Esophagus (tissue), 2 donors: ENCODE data around the gene BNIP5. TPM values are rescaled to one million over a fixed set of nuclear protein-coding genes. Genes with fewer than 3 reads are reported as not detected.

ENCODE experiments used
- H3K27ac ChIP-seq, 2 donors: one replicate each; pipeline ENCODE4 v1.5.1; 2013; ENCODE audit warnings: low read depth in 2 of 2, mild to moderate bottlenecking in 2 of 2, inconsistent platforms in 1 of 2, low read length in 1 of 2, moderate library complexity in 1 of 2
- H3K27me3 ChIP-seq, 2 donors: one replicate each; pipeline ENCODE4 v1.6.1; 2013; ENCODE audit warnings: low read length in 2 of 2, control low read depth in 1 of 2, mild to moderate bottlenecking in 1 of 2; ENCODE audit not compliant: insufficient read depth in 2 of 2, control insufficient read depth in 1 of 2
- H3K36me3 ChIP-seq, 2 donors: one replicate each; pipeline ENCODE4 v1.6.1; 2013; ENCODE audit warnings: low read length in 1 of 2; ENCODE audit not compliant: control insufficient read depth in 2 of 2, insufficient read depth in 2 of 2
- H3K4me1 ChIP-seq, 2 donors: one replicate each; pipeline ENCODE4 v1.6.1; 2013; ENCODE audit warnings: low read length in 1 of 2; ENCODE audit not compliant: control insufficient read depth in 2 of 2, insufficient read depth in 2 of 2
- H3K4me3 ChIP-seq, 2 donors: one replicate each; pipeline ENCODE4 v1.5.1; 2013; ENCODE audit warnings: low read length in 2 of 2, mild to moderate bottlenecking in 2 of 2, low read depth in 1 of 2, moderate library complexity in 1 of 2
- H3K9me3 ChIP-seq, 2 donors: one replicate each; pipeline ENCODE4 v1.6.1; 2013; ENCODE audit warnings: mild to moderate bottlenecking in 2 of 2, low read depth in 1 of 2, low read length in 1 of 2, moderate library complexity in 1 of 2; ENCODE audit not compliant: control insufficient read depth in 2 of 2, insufficient read depth in 1 of 2
- WGBS, 2 donors: extraction: QIAGEN DNeasy Blood & Tissue Kit; methylation state at CpG; one replicate each; pipeline ENCODE4 v1.1.7; 2013; 5-methylcytosine and 5-hydroxymethylcytosine counted together
- polyA plus RNA-seq, 2 donors: library from polyadenylated mRNA; stranded (reverse); fragments of 200-250 nt; gene quantifications; one replicate each; pipeline ENCODE4 v1.2.3, GENCODE V29; 2013
- donor health status: healthy with polysubstance abuse.
- donor health status: Bipolar disorder and iron deficiency.

The BNIP5 gene
- polyA plus RNA-seq, 2 donors: not detected

DNA sequence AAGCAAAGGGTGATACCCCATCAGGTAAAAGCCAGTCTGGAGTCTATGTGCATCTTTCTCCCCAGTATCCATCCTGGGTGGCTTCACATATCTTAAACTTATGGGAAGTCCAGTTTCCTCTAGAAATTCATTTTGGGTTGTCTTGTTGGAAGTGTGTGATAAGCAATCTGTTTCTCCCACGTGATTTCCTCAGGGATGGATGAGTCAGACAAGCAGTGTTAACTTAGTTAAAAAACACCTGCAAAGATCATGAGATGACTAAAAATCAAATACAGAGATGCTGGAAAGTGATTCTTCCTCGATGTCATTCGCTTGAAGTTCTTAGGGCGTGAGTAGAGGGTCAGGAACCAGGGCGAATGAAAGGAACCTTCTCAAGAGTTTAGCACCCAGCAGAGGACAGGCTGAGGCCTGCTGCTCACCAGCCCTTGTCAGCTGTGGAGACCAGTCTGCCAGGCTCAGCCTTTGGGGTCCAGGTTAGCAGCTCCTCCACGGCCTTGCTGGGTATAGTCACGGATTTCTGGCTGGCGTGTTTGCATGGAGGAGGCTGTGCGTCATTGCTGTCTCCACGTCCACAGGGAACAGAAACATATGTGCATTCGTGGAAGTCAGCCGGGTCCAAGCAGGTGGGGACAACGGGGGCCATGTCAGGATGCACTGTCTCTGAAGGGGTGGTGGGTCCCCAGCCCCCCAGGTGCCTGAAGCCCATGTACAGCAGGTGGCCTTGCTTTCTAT, 69.6 kb downstream of the BNIP5 start:
- no peaks in the 10 kb centered on the region for H3K36me3 ChIP-seq
- 88 to 89% methylated on average over 13 of the region's 13 CpGs for WGBS, 2 donors
- H3K9me3 ChIP-seq: peaks cover 0 to 2% of the 10 kb centered on the region in 2 donors
- H3K27ac ChIP-seq: no peak overlapping the region
- no peaks in the 10 kb centered on the region for H3K27me3 ChIP-seq
- peaks cover 4 to 13% of the 10 kb centered on the region in 2 donors for H3K4me1 ChIP-seq
- H3K4me3 ChIP-seq: no peak overlapping the region

Other genes starting within 250 kb of the BNIP5 start
- gene MAPK13, start 206.4 kb downstream of the BNIP5 start, polyA plus RNA-seq: 10 to 100 TPM; 53.3 to 91.8 TPM
- 1 to 10 TPM; 6.5 to 7.7 TPM for gene BRPF3, start 140.1 kb downstream of the BNIP5 start, polyA plus RNA-seq
- gene PNPLA1, start 66.8 kb downstream of the BNIP5 start, polyA plus RNA-seq: under 1 TPM; 0.02 to 0.04 TPM
- gene ETV7, start 50.8 kb upstream of the BNIP5 start, polyA plus RNA-seq: 1 to 10 TPM; 2.1 to 3.3 TPM
- gene PXT1, start 106.0 kb upstream of the BNIP5 start, polyA plus RNA-seq: not detected
- gene KCTD20, start 106.1 kb upstream of the BNIP5 start, polyA plus RNA-seq: 10 to 100 TPM; 16.6 to 18.5 TPM
- gene STK38, start 210.6 kb upstream of the BNIP5 start, polyA plus RNA-seq: 10 to 100 TPM; 24.0 to 32.2 TPM